HG02763 (cell line): ENCODE data around the gene KRT83.
"Not testable (repeated sequence)": the region's sequence is repeated elsewhere in the genome, so short reads cannot be mapped to it uniquely, and the experiment has no call there.

Experiments used
- ATAC-seq: cut with Tn5 transposase; IDR thresholded peaks from one replicate; pipeline ENCODE4 v1.9.1; 2021; ENCODE audit warnings: mild to moderate bottlenecking, moderate library complexity; ENCODE audit not compliant: unreplicated experiment

The KRT83 gene

GRCh38 chr12:52312086-52312485 lies 9.1 kb downstream of the KRT83 start:
- no peak for ATAC-seq

GRCh38 chr12:52311285-52311648 lies 9.9 kb downstream of the KRT83 start:
- no peak for ATAC-seq

GRCh38 chr12:52310622-52311284 lies 10.4 kb downstream of the KRT83 start:
- no peak for ATAC-seq

- ATAC-seq, result no peak
These were observed 12.3 kb downstream of the KRT83 start for GRCh38 chr12:52308806-52309425.

GRCh38 chr12:52307836-52308805 lies 13.1 kb downstream of the KRT83 start:
- no peak for ATAC-seq

GRCh38 chr12:52306731-52307130 lies 14.5 kb downstream of the KRT83 start:
- ATAC-seq, result no peak

- ATAC-seq, result no peak
These were observed 15.1 kb downstream of the KRT83 start for GRCh38 chr12:52305921-52306705.

GRCh38 chr12:52304941-52305411 lies 16.2 kb downstream of the KRT83 start:
- peak; percentile 71 for ATAC-seq

- not testable (repeated sequence) for ATAC-seq
These were observed 18.8 kb downstream of the KRT83 start for GRCh38 chr12:52302242-52302914.

- not testable (repeated sequence) for ATAC-seq
These were observed 19.5 kb downstream of the KRT83 start for GRCh38 chr12:52301721-52302120.

GRCh38 chr12:52300796-52301691 lies 20.2 kb downstream of the KRT83 start:
- no peak for ATAC-seq

GRCh38 chr12:52298677-52299190 lies 22.5 kb downstream of the KRT83 start:
- no peak for ATAC-seq

GRCh38 chr12:52296572-52297215 lies 24.5 kb downstream of the KRT83 start:
- no peak for ATAC-seq

- no peak for ATAC-seq
These were observed 25.5 kb downstream of the KRT83 start for GRCh38 chr12:52295663-52296062.

- ATAC-seq, result no peak
These were observed 26.4 kb downstream of the KRT83 start for GRCh38 chr12:52294803-52295202.

- ATAC-seq, result no peak
These were observed 27.3 kb downstream of the KRT83 start for GRCh38 chr12:52293926-52294325.

GRCh38 chr12:52291267-52291935 lies 29.8 kb downstream of the KRT83 start, which contains the start of gene KRT81:
KRT81 (minus strand) TSS chr12:52291534; CDS start chr12:52291465, 69 bp downstream.
- no peak for ATAC-seq
